ENCODE measurements around the gene NR6A1.

Gene NR6A1

GRCh38 chr9:124574534-124575375, 196.4 kb downstream of the NR6A1 start:
- DNase-seq (ENCODE audit: low read depth, low spot score) = no peak

- DNase-seq (ENCODE audit: low read depth, low spot score) = no peak
Measured at GRCh38 chr9:124570942-124571666, 200.0 kb downstream of the NR6A1 start.

- no peak for DNase-seq (ENCODE audit: low read depth, low spot score)
Measured at GRCh38 chr9:124569942-124570341, 201.2 kb downstream of the NR6A1 start.

GRCh38 chr9:124567362-124567761, 203.7 kb downstream of the NR6A1 start:
- no peak for DNase-seq (ENCODE audit: low read depth, low spot score)

- DNase-seq (ENCODE audit: low read depth, low spot score) = no peak
Measured at GRCh38 chr9:124562328-124562727, 208.8 kb downstream of the NR6A1 start.

GRCh38 chr9:124559871-124560270, 211.2 kb downstream of the NR6A1 start:
- no peak for DNase-seq (ENCODE audit: low read depth, low spot score)

GRCh38 chr9:124558777-124559470, 212.2 kb downstream of the NR6A1 start:
- no peak for DNase-seq (ENCODE audit: low read depth, low spot score)

GRCh38 chr9:124557895-124558294, 213.2 kb downstream of the NR6A1 start:
- no peak for DNase-seq (ENCODE audit: low read depth, low spot score)

- DNase-seq (ENCODE audit: low read depth, low spot score) = no peak
Measured at GRCh38 chr9:124555043-124555442, 216.1 kb downstream of the NR6A1 start.

- no peak for DNase-seq (ENCODE audit: low read depth, low spot score)
Measured at GRCh38 chr9:124553738-124554137, 217.4 kb downstream of the NR6A1 start.

GRCh38 chr9:124552273-124552605, 218.9 kb downstream of the NR6A1 start:
- no peak for DNase-seq (ENCODE audit: low read depth, low spot score)

GRCh38 chr9:124551472-124552272, 219.4 kb downstream of the NR6A1 start:
- DNase-seq (ENCODE audit: low read depth, low spot score) = no peak

GRCh38 chr9:124550072-124550471, 221.0 kb downstream of the NR6A1 start:
- DNase-seq (ENCODE audit: low read depth, low spot score) = no peak

- no peak for DNase-seq (ENCODE audit: low read depth, low spot score)
Measured at GRCh38 chr9:124549016-124549415, 222.1 kb downstream of the NR6A1 start.

GRCh38 chr9:124544535-124544934, 226.6 kb downstream of the NR6A1 start:
- no peak for DNase-seq (ENCODE audit: low read depth, low spot score)

- no peak for DNase-seq (ENCODE audit: low read depth, low spot score)
Measured at GRCh38 chr9:124541824-124542223, 229.3 kb downstream of the NR6A1 start.

GRCh38 chr9:124537926-124538325, 233.2 kb downstream of the NR6A1 start:
- no peak for DNase-seq (ENCODE audit: low read depth, low spot score)

- DNase-seq (ENCODE audit: low read depth, low spot score) = no peak
Measured at GRCh38 chr9:124535846-124536245, 235.3 kb downstream of the NR6A1 start.

- DNase-seq (ENCODE audit: low read depth, low spot score) = no peak
Measured at GRCh38 chr9:124532897-124533296, 238.2 kb downstream of the NR6A1 start.

- no peak for DNase-seq (ENCODE audit: low read depth, low spot score)
Measured at GRCh38 chr9:124531115-124531514, 240.0 kb downstream of the NR6A1 start.

- DNase-seq (ENCODE audit: low read depth, low spot score) = no peak
Measured at GRCh38 chr9:124530246-124530645, 240.9 kb downstream of the NR6A1 start.

GRCh38 chr9:124527781-124528180, 243.3 kb downstream of the NR6A1 start:
- no peak for DNase-seq (ENCODE audit: low read depth, low spot score)
